Measurements from ENCODE around the gene SLC6A5. TPM values are rescaled to one million over a fixed set of nuclear protein-coding genes. Genes with fewer than 3 reads are reported as not detected.
A peak's percentile ranks its signal among the peaks of the same experiment; 100 is the strongest.

Gene SLC6A5
- total and polyA plus RNA-seq, 2 of the 8 experiments (the other 6 are each of a cell fraction or from before 2014, with no cell fraction given) = not detected

GRCh38 chr11:20608934-20609333 is 9.5 kb downstream of the SLC6A5 start:
- Histone ChIP-seq H3K27ac (ENCODE audit: low read depth, low read length) (no peak overlapping the region), H3K9ac (replicated peaks in 1 of 4; ENCODE audit: extremely low read depth in 1 of 4, low read depth in 3 of 4, low read length in 3 of 4) (no peak overlapping the region), H4K5ac (ENCODE audit: insufficient read length, low read depth, low read length) (no peak overlapping the region), H3K56ac (replicated peaks; ENCODE audit: insufficient read length, low read depth, low read length) (no peak overlapping the region), H2AK5ac (ENCODE audit: low read depth, low read length) (no peak overlapping the region), H3K36me3 (ENCODE audit: control insufficient read depth in 2 of 4, insufficient read depth in 4 of 4, low read length in 3 of 4) (no peaks in the 10 kb centered on the region), H3K23ac (ENCODE audit: insufficient read length) (no peak overlapping the region), H4K8ac (ENCODE audit: extremely low read depth, insufficient read depth, low read length) (no peak overlapping the region), H3K27me3 (replicated peaks in 1 of 4; ENCODE audit: control insufficient read depth in 3 of 4, extremely low read depth in 1 of 4, insufficient read depth in 3 of 4, low read length in 3 of 4) (peaks cover 0 to 7% (median 3%) of the 10 kb centered on the region in 4 experiments; a peak in 4 of 7 replicates), H3K4me2 (ENCODE audit: insufficient read depth in 1 of 2, low read depth in 2 of 2, low read length in 2 of 2) (no peak overlapping the region), H2BK5ac (ENCODE audit: low read depth, low read length) (no peak overlapping the region), H3K4me1 (replicated peaks in 1 of 4; ENCODE audit: control insufficient read depth in 3 of 4, insufficient read depth in 4 of 4, low read length in 3 of 4) (no peaks in the 10 kb centered on the region; a peak in 2 of 7 replicates), H3K9me3 (ENCODE audit: insufficient read depth in 2 of 2, low read depth in 1 of 2, low read length in 1 of 2) (no peaks in the 10 kb centered on the region), H3K18ac (ENCODE audit: extremely low read depth, low read length) (no peak overlapping the region), H4K91ac (replicated peaks; ENCODE audit: insufficient read length, low read length) (no peak overlapping the region), H3K79me1 (ENCODE audit: low read depth, low read length) (no peaks in the 10 kb centered on the region), H3K14ac (ENCODE audit: insufficient read length) (no peak overlapping the region), H2AFZ (ENCODE audit: low read length) (no peak overlapping the region), H2BK15ac (ENCODE audit: low read length) (no peak overlapping the region), H2BK12ac (ENCODE audit: low read depth, low read length) (0 out of 2 replicates have a peak overlapping the region, but pooled peaks have one; percentile 33), H3K4ac (replicated peaks; ENCODE audit: insufficient read length, low read depth, low read length) (no peak overlapping the region), H4K20me1 (replicated peaks in 1 of 2; ENCODE audit: control insufficient read depth in 1 of 2, insufficient read depth in 2 of 2, low read length in 2 of 2) (no peaks in the 10 kb centered on the region), H2BK120ac (replicated peaks; ENCODE audit: low read depth, low read length) (no peak overlapping the region), H3K23me2 (ENCODE audit: low read depth, low read length) (no peaks in the 10 kb centered on the region), H3K4me3 (ENCODE audit: extremely low read depth in 1 of 4, insufficient read depth in 2 of 4, low read depth in 3 of 4, low read length in 4 of 4) (no peak overlapping the region), H3K79me2 (ENCODE audit: control insufficient read depth in 1 of 2, insufficient read depth in 2 of 2, low read length in 2 of 2) (no peaks in the 10 kb centered on the region), H2BK20ac (ENCODE audit: low read length) (no peak overlapping the region)
- FAIRE-seq (no peak), DNase-seq (ENCODE audit: low read depth in 1 of 2, low spot score in 2 of 2) (no peak)
- CTCF ChIA-PET (ENCODE audit: partially characterized antibody) = interaction anchor here (0.6 to 5.0 kb wide), 23 partner anchors 8 to 896 kb away, joined by 3 to 53 read pairs (median 4); no protein-coding TSS in a partner anchor
- 89% methylated on average over 3 of the region's 3 CpGs; no CpG with 5 or more reads in 1 of the 2 experiments for WGBS, 2 experiments (ENCODE audit: extremely low coverage in 1 of 2, insufficient coverage in 1 of 2, insufficient read length in 1 of 2, insufficient replicate concordance in 2 of 2, low coverage in 1 of 2, low lambda C conversion rate in 2 of 2, missing lambda C conversion rate in 1 of 2)
- POLR2A ChIA-PET (ENCODE audit: partially characterized antibody) = interaction anchor here (0.7 to 1.1 kb wide), 2 partner anchors 12 to 108 kb away, joined by 3 read pairs; no protein-coding TSS in a partner anchor
- TF ChIP-seq HDAC6 (IDR thresholded peaks at IDR 0.05; ENCODE audit: low read depth, low read length) (no peak), PHF8 (conservative IDR thresholded peaks at IDR 0.05; ENCODE audit: low read depth, low read length) (no peak), JUND (IDR thresholded peaks at IDR 0.05; ENCODE audit: low read length) (no peak), SRF (IDR thresholded peaks at IDR 0.05; ENCODE audit: low read depth, low read length) (no peak), MAX (IDR thresholded peaks at IDR 0.05) (no peak), USF2 (IDR thresholded peaks at IDR 0.05; ENCODE audit: low read length) (no peak), CBX5 (IDR thresholded peaks at IDR 0.05; ENCODE audit: low read depth, low read length) (no peak), NRF1 (IDR thresholded peaks at IDR 0.05; ENCODE audit: low read depth, low read length) (no peak), BCL11A (IDR thresholded peaks at IDR 0.05; ENCODE audit: low read depth in 2 of 2, low read length in 2 of 2) (no peak)
